ENCODE results near the gene SAMD8.

The SAMD8 gene

GRCh38 chr10:75105576-75106197 lies 5.8 kb upstream of the SAMD8 start:
- no peak for TF ChIP-seq CTCF (IDR thresholded peaks at IDR 0.05)

- TF ChIP-seq CTCF (IDR thresholded peaks at IDR 0.05), result no peak
Observed at GRCh38 chr10:75106242-75106641, 5.2 kb upstream of the SAMD8 start.

GRCh38 chr10:75107756-75108683 lies 3.4 kb upstream of the SAMD8 start:
- no peak for TF ChIP-seq CTCF (IDR thresholded peaks at IDR 0.05)

GRCh38 chr10:75108684-75109458 lies 2.6 kb upstream of the SAMD8 start:
- TF ChIP-seq CTCF (IDR thresholded peaks at IDR 0.05), result peak; percentile 44

GRCh38 chr10:75109459-75109778 lies 2.0 kb upstream of the SAMD8 start:
- no peak for TF ChIP-seq CTCF (IDR thresholded peaks at IDR 0.05)

- no peak for TF ChIP-seq CTCF (IDR thresholded peaks at IDR 0.05)
Observed at GRCh38 chr10:75110006-75110632, 1.3 kb upstream of the SAMD8 start.

All from LNCAP (cell line).